Medulla oblongata (tissue), 1 donor: ENCODE data around the gene HMG20A.
A peak's percentile ranks its signal among the peaks of the same experiment; 100 is the strongest.
"Not testable (repeated sequence)": the region's sequence is repeated elsewhere in the genome, so short reads cannot be mapped to it uniquely, and the experiment has no call there.

Experiments
- DNase-seq: peaks from one replicate; pipeline ENCODE4 v3.0.0-alpha.2; 2015; ENCODE audit errors: extremely low spot score

HMG20A gene

GRCh38 chr15:77420610-77421369 is at the start of gene HMG20A:
Gene HMG20A (plus strand): TSS chr15:77420888. CDS start chr15:77458408, 37,520 bp downstream.
- DNase-seq: peak; percentile 63

DNA sequence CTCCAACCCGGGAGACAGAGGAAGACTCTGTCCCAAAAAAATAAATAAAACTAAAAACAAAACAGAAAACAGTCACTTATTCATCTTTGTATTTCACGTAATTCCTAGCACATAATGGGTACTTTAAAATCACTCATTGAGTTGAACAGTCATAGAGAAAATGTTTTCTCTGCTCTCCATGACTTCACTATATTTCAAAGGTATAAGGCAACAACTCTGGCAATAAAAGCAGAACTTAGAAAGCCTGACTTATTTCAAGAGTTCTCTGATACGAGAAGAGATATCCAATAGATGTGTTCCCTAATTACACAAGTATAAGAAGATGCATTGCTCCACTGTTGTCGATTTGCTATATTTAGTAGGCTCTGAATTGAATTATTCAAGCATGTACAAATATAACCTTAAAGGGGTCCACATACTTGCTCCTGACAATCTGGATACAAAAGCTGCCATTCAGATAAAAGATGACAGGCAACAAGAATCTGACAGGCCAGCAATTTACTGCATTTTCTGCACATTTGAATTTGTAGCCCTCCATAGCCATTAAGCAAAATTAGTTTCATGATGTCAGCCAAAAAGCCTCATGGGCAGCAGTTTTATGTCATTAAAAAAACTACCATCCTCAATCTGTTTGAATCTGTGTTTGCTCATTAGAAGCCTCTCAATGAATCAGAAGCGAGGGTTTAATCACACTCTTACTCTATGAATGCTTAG is 48.7 kb upstream of the HMG20A start:
- no peak for DNase-seq

- DNase-seq: no peak
These were observed 47.2 kb upstream of the HMG20A start for GRCh38 chr15:77373441-77373840.

GRCh38 chr15:77375133-77375532 is 45.6 kb upstream of the HMG20A start:
- DNase-seq: no peak

- no peak for DNase-seq
These were observed 43.9 kb upstream of the HMG20A start for GRCh38 chr15:77376770-77377169.

DNA sequence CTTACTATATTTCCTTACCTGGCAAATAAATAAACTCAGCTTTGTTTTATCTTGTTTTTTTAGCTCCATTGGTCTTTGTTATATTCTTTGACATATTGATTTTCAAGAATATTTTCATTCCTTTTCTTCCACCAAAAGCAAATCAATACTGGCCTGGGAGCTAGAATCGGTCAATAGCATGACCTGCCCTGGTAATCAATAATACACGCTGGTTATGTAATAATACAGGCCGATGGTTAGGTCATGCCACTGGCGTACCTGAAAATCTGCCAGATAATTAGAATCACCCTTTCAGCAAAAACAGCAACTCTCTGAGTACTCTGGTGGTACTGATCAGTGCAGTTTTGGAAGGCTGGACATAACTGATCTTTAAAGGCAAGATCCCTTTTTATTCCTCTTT is 40.7 kb upstream of the HMG20A start:
- no peak for DNase-seq

DNA sequence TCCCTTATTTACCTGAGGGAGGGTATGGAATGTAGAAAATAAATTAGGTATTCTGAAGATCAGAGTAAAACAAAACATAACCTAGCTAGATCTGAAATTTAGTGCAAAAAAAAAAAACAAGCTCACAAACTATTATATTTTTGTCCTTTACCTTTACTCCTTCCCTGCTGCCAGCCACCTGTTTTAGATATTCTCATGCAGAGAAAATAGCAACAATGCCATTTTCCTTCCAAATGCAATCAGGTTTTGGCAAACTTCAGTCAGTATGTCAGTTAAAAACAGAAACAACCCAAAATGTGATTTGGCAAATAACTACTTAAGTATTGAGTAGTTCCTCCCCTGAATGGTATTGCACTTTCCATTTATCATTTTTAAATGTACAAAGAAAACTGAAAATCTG is 36.6 kb upstream of the HMG20A start:
- no peak for DNase-seq

DNA sequence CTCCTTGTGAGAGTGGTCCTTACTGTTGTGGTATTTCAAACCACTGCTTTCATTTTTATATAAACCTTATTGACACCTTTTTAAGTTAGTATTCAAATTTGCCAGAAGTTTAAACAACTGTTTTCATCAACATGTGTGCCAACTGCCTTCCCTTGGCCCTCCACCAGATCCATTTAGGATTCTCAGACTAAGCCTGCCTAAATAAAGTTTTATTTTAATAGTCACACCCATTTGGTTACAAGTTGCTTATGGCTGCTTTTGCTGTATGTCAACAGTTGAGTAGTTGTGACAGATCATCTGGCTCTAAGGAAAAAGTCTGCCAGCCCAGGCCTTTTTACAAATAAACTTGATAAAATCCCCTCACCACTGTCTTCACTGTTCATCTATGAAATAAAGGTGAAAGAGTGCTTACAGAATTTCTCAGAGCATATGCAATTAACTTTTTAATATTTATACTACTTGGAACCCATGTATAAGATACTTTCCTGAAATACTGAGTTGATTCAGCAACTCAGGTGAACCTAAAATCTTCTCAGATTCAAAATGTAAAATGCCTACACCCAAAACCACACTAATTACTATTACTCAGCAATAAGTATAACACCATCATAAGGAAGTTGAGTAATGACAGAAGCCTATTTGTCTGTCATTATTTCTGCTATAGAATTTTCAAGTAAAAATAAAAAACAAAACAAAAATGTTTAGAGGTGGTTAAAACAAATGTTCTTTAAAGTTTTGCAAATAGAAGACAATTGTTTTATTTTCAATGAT is 35.9 kb upstream of the HMG20A start:
- DNase-seq: no peak

DNA sequence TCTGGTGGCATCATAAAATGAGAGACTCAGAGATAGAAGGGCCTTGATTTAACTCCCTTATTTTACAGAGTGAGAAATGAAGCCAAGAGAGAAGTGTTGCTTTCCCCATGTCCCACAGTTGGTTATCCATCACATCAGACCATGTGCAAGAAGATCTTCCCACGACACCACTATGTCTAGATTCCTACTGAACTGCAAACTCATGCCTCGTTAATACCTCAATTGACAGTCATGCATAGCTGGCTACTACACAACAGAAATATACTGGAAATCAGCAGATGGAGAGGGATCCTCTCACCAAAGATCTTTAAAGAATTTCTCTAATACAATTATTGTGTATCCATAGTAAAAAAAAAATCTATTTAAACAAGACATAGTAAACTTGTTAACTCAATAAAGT is 34.1 kb upstream of the HMG20A start:
- no peak for DNase-seq

DNA sequence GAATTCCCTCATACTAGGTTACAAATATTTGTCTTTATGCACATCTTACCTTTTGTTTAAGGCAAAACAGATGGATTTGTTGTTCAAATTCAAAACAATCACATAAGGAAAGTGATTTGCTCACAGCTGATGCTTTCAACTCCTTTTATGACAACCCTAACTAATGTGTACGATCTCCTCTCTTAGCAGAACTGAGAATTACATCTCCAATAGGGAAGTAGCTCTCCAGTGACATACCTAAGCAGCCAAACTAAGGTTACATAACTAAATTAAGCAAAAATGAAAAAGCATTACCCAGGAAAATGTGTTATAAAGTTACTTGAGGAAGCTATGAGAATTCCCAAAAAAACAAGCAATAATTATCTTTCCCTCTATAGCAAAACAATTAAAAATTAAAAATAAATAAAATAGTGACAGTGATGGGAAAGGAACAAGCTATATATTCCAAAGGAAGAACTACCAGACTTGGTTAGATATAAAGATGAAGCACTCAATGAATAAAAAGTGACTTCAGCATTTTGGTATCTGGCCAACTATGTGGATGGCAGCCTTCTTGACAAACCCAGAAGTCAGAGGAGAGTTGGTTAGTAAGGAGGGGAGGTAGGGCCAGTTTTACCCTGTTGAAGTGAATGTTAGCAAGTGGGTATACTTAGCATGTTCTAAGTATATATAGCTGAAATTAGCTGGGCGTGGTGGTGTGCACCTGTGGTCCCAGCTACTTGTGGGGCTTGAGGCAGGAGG is 33.2 kb upstream of the HMG20A start:
- DNase-seq: no peak

- DNase-seq: no peak
These were observed 29.2 kb upstream of the HMG20A start for GRCh38 chr15:77391372-77391951.

- no peak for DNase-seq
These were observed 27.8 kb upstream of the HMG20A start for GRCh38 chr15:77392762-77393470.

- DNase-seq: no peak
These were observed 27.2 kb upstream of the HMG20A start for GRCh38 chr15:77393471-77393840.

- DNase-seq: no peak
These were observed 25.5 kb upstream of the HMG20A start for GRCh38 chr15:77395013-77395774.

DNA sequence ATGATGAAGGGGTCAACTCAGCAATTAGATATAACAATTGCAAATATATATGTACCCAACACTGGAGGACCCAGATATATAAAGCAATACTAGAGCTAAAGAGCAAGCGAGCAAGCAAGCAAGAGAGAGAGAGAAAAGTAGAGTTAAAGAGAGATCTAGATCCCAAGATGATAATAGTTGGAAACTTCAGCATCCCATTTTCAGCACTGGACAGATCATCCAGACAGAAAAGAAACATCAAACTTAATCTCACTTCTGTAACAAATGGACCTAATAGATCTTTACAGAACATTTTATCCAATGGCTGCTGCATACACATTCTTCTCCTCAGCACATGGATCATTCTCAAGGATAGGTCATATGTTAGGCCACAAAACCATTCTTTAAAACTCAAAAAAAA is 24.0 kb upstream of the HMG20A start:
- no peak for DNase-seq

- DNase-seq: no peak
These were observed 21.8 kb upstream of the HMG20A start for GRCh38 chr15:77398927-77399326.

GRCh38 chr15:77400258-77400657 is 20.4 kb upstream of the HMG20A start:
- DNase-seq: no peak

DNA sequence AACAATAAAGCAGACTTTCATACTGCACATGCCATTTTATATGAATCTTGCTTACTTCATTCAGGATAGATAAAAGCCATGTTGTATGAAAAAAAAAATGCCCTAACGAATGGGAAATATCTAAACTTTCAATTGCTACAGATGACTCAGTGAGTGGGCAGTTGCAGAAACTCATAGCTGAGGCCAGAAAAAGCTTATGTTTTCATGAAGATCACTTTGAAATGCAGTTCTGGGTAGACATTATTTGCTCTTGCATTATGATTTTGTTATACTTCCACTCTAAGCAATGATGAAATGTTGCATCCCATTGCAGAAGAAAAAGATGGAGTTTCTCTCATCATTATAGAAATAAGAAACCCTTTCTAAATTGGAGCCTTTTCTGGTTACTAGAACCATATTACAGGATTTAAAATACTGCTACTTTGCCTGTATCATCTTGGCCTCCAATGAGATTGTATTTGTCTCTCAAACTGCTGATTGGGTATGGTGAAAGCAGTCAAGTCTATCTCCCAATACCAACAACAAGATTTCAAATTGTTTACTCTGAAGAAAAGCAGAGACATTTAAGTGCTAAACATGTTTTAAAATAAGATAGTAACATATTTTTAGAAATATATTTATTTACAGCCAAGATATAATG is 17.8 kb upstream of the HMG20A start:
- no peak for DNase-seq

DNA sequence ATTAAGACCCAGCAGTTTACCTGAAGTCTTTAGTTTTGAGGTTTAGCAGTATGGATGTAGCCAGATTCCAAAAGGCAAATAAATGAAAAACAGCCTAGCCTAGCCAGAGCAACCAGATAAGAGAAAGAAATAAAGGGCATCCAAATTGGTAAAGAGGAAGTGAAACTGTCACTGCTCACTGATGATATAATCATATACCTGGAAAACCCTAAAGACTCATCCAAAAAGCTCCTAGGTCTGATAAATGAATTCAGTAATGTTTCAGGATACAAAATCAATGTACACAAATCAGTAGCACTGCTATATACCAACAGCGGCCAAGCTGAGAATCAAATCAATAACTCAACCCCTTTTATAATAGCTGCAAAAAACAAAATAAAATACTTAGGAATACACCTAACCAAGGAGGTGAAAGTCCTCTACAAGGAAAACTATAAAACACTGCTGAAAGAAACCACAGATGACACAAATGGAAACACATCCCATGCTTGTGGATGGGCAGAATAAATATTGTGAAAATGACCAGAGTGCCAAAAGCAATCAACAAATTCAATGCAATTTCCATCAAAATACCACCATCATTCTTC is 14.4 kb upstream of the HMG20A start:
- DNase-seq: not testable (repeated sequence)
